Endothelial cell of umbilical vein (primary cell): Measurements from ENCODE around the gene TSTD2. TPM values are rescaled to one million over a fixed set of nuclear protein-coding genes. Genes with fewer than 3 reads are reported as not detected.

ENCODE experiments used
- BruUV-seq: library from RNA; stranded (reverse); fragments of 400-500 nt; replicated peaks from 2 replicates; lab custom pipeline; 2021; lab: Mats Ljungman, UMichigan
- CTCF ChIA-PET: fragments of 300-600, 350-600 bp; sonication (Branson Sonifier 250); formaldehyde crosslinking; loops from one replicate; lab custom pipeline; 2021; ENCODE audit warnings: antibody characterized with exemption, inconsistent platforms; lab: Charles Lee
- POLR2A ChIA-PET: fragments of 300-600, 350-600 bp; sonication (Branson Sonifier 250); formaldehyde crosslinking; loops from one replicate; lab custom pipeline; 2021; ENCODE audit warnings: antibody characterized with exemption, inconsistent platforms; lab: Charles Lee
- DNase-seq: peaks from one replicate; pipeline ENCODE4 v3.0.0-alpha.2; 2011; ENCODE audit warnings: low read depth, low spot score
- FAIRE-seq: peaks from 2 replicates; lab custom pipeline; 2011; peaks lifted over from hg19 to GRCh38; lab: Jason Lieb, UNC
- H2AFZ ChIP-seq: 2 replicates; pipeline ENCODE4 v1.6.0; 2012; ENCODE audit warnings: low read depth, low read length, control low read depth, inconsistent platforms
- H3K27ac ChIP-seq: 2 replicates; pipeline ENCODE4 v1.5.1; 2011; ENCODE audit warnings: low read depth, mild to moderate bottlenecking, control low read depth, low read length, moderate library complexity; ENCODE audit not compliant: insufficient read depth
- H3K27me3 ChIP-seq, 2 experiments: 2 replicates each; pipeline versions ENCODE4 v1.6.0 to v1.6.1; 2011; ENCODE audit warnings: low read length in 2 of 2, mixed read lengths in 1 of 2; ENCODE audit not compliant: control insufficient read depth in 2 of 2, insufficient read depth in 2 of 2
- H3K36me3 ChIP-seq, 2 experiments: 2 replicates in 1 of 2; 3 replicates in 1 of 2; pipeline ENCODE4 v1.5.1; 2011; ENCODE audit warnings: low read length in 2 of 2, mild to moderate bottlenecking in 1 of 2, moderate library complexity in 1 of 2; ENCODE audit not compliant: control insufficient read depth in 2 of 2, insufficient read depth in 2 of 2; ENCODE audit errors: extremely low read depth in 1 of 2
- H3K4me1 ChIP-seq: 3 replicates; pipeline ENCODE4 v1.5.1; 2011; ENCODE audit warnings: mild to moderate bottlenecking, low read length; ENCODE audit not compliant: control insufficient read depth, insufficient read depth; ENCODE audit errors: extremely low read depth
- H3K4me2 ChIP-seq: 2 replicates; pipeline ENCODE4 v1.6.1; 2011; ENCODE audit warnings: low read length, control low read depth, mixed read lengths; ENCODE audit not compliant: insufficient read depth
- H3K4me3 ChIP-seq, 3 experiments: fragments of 200-600 bp in 1 of 3; sonication (generic), shearing (Covaris generic) in 1 of 3; replicated peaks in 1 of 3; 2 replicates each; pipeline ENCODE4 v1.5.1; 2011 to 2016; ENCODE audit warnings: control low read depth in 3 of 3, low read length in 3 of 3, mild to moderate bottlenecking in 2 of 3, inconsistent platforms in 1 of 3, low read depth in 1 of 3, moderate library complexity in 1 of 3; ENCODE audit not compliant: insufficient read depth in 1 of 3
- H3K79me2 ChIP-seq: 2 replicates; pipeline ENCODE4 v1.6.0; 2012; ENCODE audit warnings: low read length, inconsistent platforms; ENCODE audit not compliant: control insufficient read depth, insufficient read depth
- H3K9ac ChIP-seq: replicated peaks from 2 replicates; pipeline ENCODE3; 2011; ENCODE audit warnings: low read length, control low read depth; ENCODE audit not compliant: insufficient read depth; ENCODE audit errors: extremely low read depth
- H3K9me1 ChIP-seq: replicated peaks from 3 replicates; pipeline ENCODE4 v1.6.0; 2011; ENCODE audit warnings: mild to moderate bottlenecking, low read length; ENCODE audit not compliant: control insufficient read depth, insufficient read depth; ENCODE audit errors: extremely low read depth
- H3K9me3 ChIP-seq: replicated peaks from 2 replicates; pipeline ENCODE4 v1.5.1; 2012; ENCODE audit warnings: low read length, inconsistent platforms; ENCODE audit not compliant: control insufficient read depth, insufficient read depth
- H4K20me1 ChIP-seq: replicated peaks from 2 replicates; pipeline ENCODE3; 2011; ENCODE audit warnings: mild to moderate bottlenecking, low read length; ENCODE audit not compliant: control insufficient read depth, insufficient read depth; ENCODE audit errors: extremely low read depth
- FOS ChIP-seq: IDR thresholded peaks from 2 replicates; pipeline ENCODE4 v1.6.1; 2011; ENCODE audit warnings: mild to moderate bottlenecking, low read length, moderate library complexity, borderline replicate concordance; ENCODE audit not compliant: insufficient read depth
- GATA2 ChIP-seq: IDR thresholded peaks from 2 replicates; pipeline ENCODE4 v1.7.0; 2011; ENCODE audit warnings: low read depth, mild to moderate bottlenecking, moderate library complexity, mixed read lengths, low read length; ENCODE audit not compliant: insufficient read length, insufficient read depth
- JUN ChIP-seq: IDR thresholded peaks from 2 replicates; pipeline ENCODE4 v1.6.1; 2011; ENCODE audit warnings: borderline replicate concordance, low read depth; ENCODE audit not compliant: insufficient read length, insufficient read depth
- POLR2A ChIP-seq: IDR thresholded peaks from 2 replicates; pipeline ENCODE4 v1.6.1; 2012; ENCODE audit warnings: low read depth, mild to moderate bottlenecking, control low read depth, low read length
- dilution Hi-C: fragments of 300-500 bp; cut with MboI; formaldehyde crosslinking; loops from one replicate; pipeline ENCODE4 v1.15.0; 2019; ENCODE audit warnings: low sequenced_read_pairs; ENCODE audit not compliant: extremely low pct_ligation_motif_present
- intact Hi-C: fragments of 100-400 bp; cut with micrococcal nuclease; formaldehyde crosslinking; loops from one replicate; pipeline ENCODE4 v1.10.0; 2022
- polyA plus RNA-seq, 4 experiments: library from polyadenylated mRNA; depleted of rRNA in 3 of 4; stranded (reverse) in 3 of 4; unstranded in 1 of 4; fragments of >200 nt; gene quantifications; 2 replicates each; pipeline versions ENCODE4 v1.2.1 to v1.2.3, GENCODE V29; 2011 to 2012; ENCODE audit warnings: missing spikeins in 1 of 4
- total RNA-seq: library from RNA; stranded (reverse); gene quantifications from 2 replicates; pipeline ENCODE4 v1.2.3, GENCODE V29; 2021
- TF ChIP-seq, protein P1 (sequence below): IDR thresholded peaks from 2 replicates; pipeline ENCODE4 v1.6.1; 2011; ENCODE audit not compliant: insufficient read depth, insufficient read length

The TSTD2 gene
- total and polyA plus RNA-seq, 2 donors (not counting 3 experiments of a cell fraction or from before 2014, with no cell fraction given): 13.7 to 15.9 TPM

GRCh38 chr9:97564291-97565175, 68.6 kb downstream of the TSTD2 start:
- ChIA-PET POLR2A (interaction anchor here (0.6 kb wide), 1 partner anchor 55 kb away, joined by 6 read pairs; no protein-coding TSS in a partner anchor), CTCF (interaction anchor here (0.6 to 6.8 kb wide), 7 partner anchors 29 to 95 kb away, joined by 3 to 52 read pairs (median 4); partner anchors contain the start of gene TMOD1)
- no TSS peak for BruUV-seq
- dilution Hi-C loops: no loop called here
- intact Hi-C loops: loop anchor here (1.0 to 2.0 kb wide), 2 partner anchors 34 to 45 kb away; no protein-coding TSS in a partner anchor
- TF ChIP-seq GATA2 (peak; percentile 91), FOS (peak; percentile 36), POLR2A (no peak), JUN (peak; percentile 54)
- TF ChIP-seq, protein P1, sequence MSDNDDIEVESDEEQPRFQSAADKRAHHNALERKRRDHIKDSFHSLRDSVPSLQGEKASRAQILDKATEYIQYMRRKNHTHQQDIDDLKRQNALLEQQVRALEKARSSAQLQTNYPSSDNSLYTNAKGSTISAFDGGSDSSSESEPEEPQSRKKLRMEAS: no peak
- no peaks in the 10 kb centered on the region for H3K79me2 ChIP-seq
- peak overlapping the region; percentile 25 for H3K4me2 ChIP-seq
- DNase-seq (peak; percentile 89), FAIRE-seq (peak; percentile 94)
- no peaks in the 10 kb centered on the region for H3K9me1 ChIP-seq
- no peaks in the 10 kb centered on the region for H3K9me3 ChIP-seq
- no peak overlapping the region for H3K27ac ChIP-seq
- no peaks in the 10 kb centered on the region for H3K36me3 ChIP-seq
- H3K9ac ChIP-seq: no peak overlapping the region
- peaks cover 6 to 22% of the 10 kb centered on the region in 2 experiments for H3K27me3 ChIP-seq
- peaks cover 16% of the 10 kb centered on the region for H3K4me1 ChIP-seq
- H4K20me1 ChIP-seq: no peaks in the 10 kb centered on the region
- no peak overlapping the region for H3K4me3 ChIP-seq
- H2AFZ ChIP-seq: no peak overlapping the region
